ENCODE measurements around the gene ZNF79. TPM values are rescaled to one million over a fixed set of nuclear protein-coding genes. Genes with fewer than 3 reads are reported as not detected.
A peak's percentile ranks its signal among the peaks of the same experiment; 100 is the strongest.

The ZNF79 gene
- total and polyA plus RNA-seq, 9 of the 15 experiments (the other 6 are each of a cell fraction or from before 2014, with no cell fraction given): 0.62 to 7.0 (median 4.1) TPM

DNA sequence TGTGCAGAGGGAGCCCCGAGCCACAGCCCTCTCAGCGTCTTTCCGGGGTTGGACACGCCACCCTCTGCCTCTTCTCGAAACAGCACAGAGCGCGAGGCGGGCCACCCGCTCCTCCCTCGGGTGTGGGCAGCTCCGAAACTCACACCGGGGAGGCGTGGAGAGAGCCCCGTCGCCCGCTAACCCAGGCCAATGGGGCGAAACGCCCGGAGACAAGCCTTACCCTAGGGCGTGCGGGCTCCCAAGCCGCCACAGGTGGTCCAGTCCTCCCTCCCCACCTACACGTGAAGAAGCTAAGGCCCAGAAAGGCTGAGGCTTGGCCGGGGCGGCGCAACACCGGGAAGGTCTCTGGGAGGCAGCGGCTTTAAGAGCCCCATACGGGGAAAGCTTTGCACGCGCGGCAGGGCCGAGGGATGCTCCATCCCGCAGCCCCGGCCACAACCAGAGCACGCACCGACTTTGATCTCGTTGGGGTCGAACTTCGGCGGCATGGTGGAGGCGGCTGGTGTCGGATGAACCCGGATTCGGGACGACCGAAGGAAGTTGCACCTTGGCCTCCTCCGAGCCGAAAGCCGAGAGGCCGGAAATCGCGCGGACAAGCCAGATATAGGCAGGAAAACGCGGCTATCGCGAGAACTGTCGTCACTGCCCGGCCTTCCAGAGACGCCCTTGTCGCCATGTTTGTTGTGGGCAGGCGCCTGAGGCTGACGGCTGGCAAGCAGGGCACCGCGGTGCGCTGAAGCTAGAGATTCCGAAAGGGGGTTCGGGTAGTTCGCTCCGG, 26.8 kb downstream of the ZNF79 start, which contains the start of the genes LRSAM1 and RPL12 (continued):
- TF ChIP-seq, protein P1, sequence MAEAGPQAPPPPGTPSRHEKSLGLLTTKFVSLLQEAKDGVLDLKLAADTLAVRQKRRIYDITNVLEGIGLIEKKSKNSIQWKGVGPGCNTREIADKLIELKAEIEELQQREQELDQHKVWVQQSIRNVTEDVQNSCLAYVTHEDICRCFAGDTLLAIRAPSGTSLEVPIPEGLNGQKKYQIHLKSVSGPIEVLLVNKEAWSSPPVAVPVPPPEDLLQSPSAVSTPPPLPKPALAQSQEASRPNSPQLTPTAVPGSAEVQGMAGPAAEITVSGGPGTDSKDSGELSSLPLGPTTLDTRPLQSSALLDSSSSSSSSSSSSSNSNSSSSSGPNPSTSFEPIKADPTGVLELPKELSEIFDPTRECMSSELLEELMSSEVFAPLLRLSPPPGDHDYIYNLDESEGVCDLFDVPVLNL (CRISPR knock-in tag; IDR thresholded peaks at IDR 0.05; ENCODE audit: low read depth): no peak
- TF ChIP-seq, protein P2, sequence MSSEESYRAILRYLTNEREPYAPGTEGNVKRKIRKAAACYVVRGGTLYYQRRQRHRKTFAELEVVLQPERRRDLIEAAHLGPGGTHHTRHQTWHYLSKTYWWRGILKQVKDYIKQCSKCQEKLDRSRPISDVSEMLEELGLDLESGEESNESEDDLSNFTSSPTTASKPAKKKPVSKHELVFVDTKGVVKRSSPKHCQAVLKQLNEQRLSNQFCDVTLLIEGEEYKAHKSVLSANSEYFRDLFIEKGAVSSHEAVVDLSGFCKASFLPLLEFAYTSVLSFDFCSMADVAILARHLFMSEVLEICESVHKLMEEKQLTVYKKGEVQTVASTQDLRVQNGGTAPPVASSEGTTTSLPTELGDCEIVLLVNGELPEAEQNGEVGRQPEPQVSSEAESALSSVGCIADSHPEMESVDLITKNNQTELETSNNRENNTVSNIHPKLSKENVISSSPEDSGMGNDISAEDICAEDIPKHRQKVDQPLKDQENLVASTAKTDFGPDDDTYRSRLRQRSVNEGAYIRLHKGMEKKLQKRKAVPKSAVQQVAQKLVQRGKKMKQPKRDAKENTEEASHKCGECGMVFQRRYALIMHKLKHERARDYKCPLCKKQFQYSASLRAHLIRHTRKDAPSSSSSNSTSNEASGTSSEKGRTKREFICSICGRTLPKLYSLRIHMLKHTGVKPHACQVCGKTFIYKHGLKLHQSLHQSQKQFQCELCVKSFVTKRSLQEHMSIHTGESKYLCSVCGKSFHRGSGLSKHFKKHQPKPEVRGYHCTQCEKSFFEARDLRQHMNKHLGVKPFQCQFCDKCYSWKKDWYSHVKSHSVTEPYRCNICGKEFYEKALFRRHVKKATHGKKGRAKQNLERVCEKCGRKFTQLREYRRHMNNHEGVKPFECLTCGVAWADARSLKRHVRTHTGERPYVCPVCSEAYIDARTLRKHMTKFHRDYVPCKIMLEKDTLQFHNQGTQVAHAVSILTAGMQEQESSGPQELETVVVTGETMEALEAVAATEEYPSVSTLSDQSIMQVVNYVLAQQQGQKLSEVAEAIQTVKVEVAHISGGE (CRISPR knock-in tag; IDR thresholded peaks at IDR 0.05): peak in 1 of 3 experiments; percentile 86; a peak in 2 of 6 replicates
- peak; percentile 80; the same call in 1 of the 2 replicates for TF ChIP-seq ZBED1 (IDR thresholded peaks at IDR 0.05)
- TF ChIP-seq ZFP1 (CRISPR knock-in tag; IDR thresholded peaks at IDR 0.05): 0 out of 2 replicates have a peak, but pooled peaks have one; percentile 14
- TF ChIP-seq HMGN3 (IDR thresholded peaks at IDR 0.05; ENCODE audit: borderline replicate concordance, extremely low read depth, insufficient read length, low read depth, low read length): peak; percentile 64
- TF ChIP-seq ZNF121 (CRISPR knock-in tag; conservative IDR thresholded peaks at IDR 0.05): no peak
- TF ChIP-seq ZNF24 (IDR thresholded peaks at IDR 0.05): no peak
- no peak for TF ChIP-seq NR4A1 (CRISPR knock-in tag; IDR thresholded peaks at IDR 0.05)
- no peak for TF ChIP-seq NR4A1 (tag; IDR thresholded peaks at IDR 0.05)
- TF ChIP-seq TAF15 (IDR thresholded peaks at IDR 0.05; ENCODE audit: low read depth, low read length): no peak
- no peak for TF ChIP-seq HDAC2 (IDR thresholded peaks at IDR 0.05)
- no peak for TF ChIP-seq ADNP (tag; IDR thresholded peaks at IDR 0.05)
- TF ChIP-seq NEUROD1 (IDR thresholded peaks at IDR 0.05; ENCODE audit: borderline replicate concordance, low read depth, low read length, partially characterized antibody): peak; percentile 97
- no peak for TF ChIP-seq FOXJ2 (tag; IDR thresholded peaks at IDR 0.05)
- TF ChIP-seq CBX5 (IDR thresholded peaks at IDR 0.05; ENCODE audit: borderline replicate concordance, low read depth): no peak
- peak; percentile 98 for TF ChIP-seq POLR2H (tag; IDR thresholded peaks at IDR 0.05; ENCODE audit: low read depth)
- TF ChIP-seq STAG1 (CRISPR knock-in tag; IDR thresholded peaks at IDR 0.05; ENCODE audit: borderline replicate concordance): no peak
- peak; percentile 93 for TF ChIP-seq BRD9 (IDR thresholded peaks at IDR 0.05; ENCODE audit: low read depth, partially characterized antibody)
- no peak for TF ChIP-seq LARP7 (IDR thresholded peaks at IDR 0.05)
- no peak for TF ChIP-seq NFXL1 (CRISPR knock-in tag; IDR thresholded peaks at IDR 0.05)
- no peak for TF ChIP-seq ZNF79 (CRISPR knock-in tag; IDR thresholded peaks at IDR 0.05; ENCODE audit: low read depth)
- no peak for TF ChIP-seq PRMT5 (CRISPR knock-in tag; IDR thresholded peaks at IDR 0.05)
- peak; percentile 99 for TF ChIP-seq PHF8 (IDR thresholded peaks at IDR 0.05; ENCODE audit: borderline replicate concordance, low read length)
- TF ChIP-seq DDX20 (tag; IDR thresholded peaks at IDR 0.05; ENCODE audit: low read depth): no peak
